ENCODE results near the gene SV2B. TPM values are rescaled to one million over a fixed set of nuclear protein-coding genes. Genes with fewer than 3 reads are reported as not detected.

Gene SV2B
- total RNA-seq, 1 experiment from 2014 or later: 1.4 TPM

DNA sequence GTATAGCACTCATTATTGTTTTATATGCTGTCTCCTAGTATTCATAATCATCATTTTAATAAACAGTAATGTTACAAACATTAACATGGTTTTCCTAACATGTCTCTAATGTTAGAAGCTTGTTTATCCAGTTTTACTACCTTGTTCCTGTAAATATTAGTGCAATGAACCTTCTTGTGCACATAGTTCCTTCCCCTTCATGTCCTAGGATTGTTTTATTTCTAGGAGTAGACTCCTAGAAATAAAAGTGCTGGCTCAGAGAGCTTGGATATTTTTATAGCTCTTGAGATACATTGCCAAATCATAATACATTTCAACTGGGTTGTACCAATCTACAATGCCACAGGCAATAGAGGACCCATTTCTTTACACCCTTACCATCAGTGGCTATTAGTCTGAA is 161.3 kb downstream of the SV2B start:
- H3K27ac Mint-ChIP-seq: no peak overlapping the region
- no peaks in the 10 kb centered on the region for H3K9me3 Mint-ChIP-seq
- no peaks in the 10 kb centered on the region for H3K4me1 Mint-ChIP-seq
- no peak for ATAC-seq
- no peaks in the 10 kb centered on the region for H3K36me3 Mint-ChIP-seq
- no peak overlapping the region for H3K4me3 Mint-ChIP-seq
- DNase-seq (ENCODE audit: low spot score): no peak
- no peaks in the 10 kb centered on the region; the same call in 1 of the 2 replicates for H3K27me3 Mint-ChIP-seq (ENCODE audit: low read depth)
- ChIA-PET CTCF (interaction anchor here (1.7 kb wide), 1 partner anchor 14 kb away, joined by 5 read pairs; no protein-coding TSS in a partner anchor), POLR2A (no interaction called here)
- TF ChIP-seq, protein P1, sequence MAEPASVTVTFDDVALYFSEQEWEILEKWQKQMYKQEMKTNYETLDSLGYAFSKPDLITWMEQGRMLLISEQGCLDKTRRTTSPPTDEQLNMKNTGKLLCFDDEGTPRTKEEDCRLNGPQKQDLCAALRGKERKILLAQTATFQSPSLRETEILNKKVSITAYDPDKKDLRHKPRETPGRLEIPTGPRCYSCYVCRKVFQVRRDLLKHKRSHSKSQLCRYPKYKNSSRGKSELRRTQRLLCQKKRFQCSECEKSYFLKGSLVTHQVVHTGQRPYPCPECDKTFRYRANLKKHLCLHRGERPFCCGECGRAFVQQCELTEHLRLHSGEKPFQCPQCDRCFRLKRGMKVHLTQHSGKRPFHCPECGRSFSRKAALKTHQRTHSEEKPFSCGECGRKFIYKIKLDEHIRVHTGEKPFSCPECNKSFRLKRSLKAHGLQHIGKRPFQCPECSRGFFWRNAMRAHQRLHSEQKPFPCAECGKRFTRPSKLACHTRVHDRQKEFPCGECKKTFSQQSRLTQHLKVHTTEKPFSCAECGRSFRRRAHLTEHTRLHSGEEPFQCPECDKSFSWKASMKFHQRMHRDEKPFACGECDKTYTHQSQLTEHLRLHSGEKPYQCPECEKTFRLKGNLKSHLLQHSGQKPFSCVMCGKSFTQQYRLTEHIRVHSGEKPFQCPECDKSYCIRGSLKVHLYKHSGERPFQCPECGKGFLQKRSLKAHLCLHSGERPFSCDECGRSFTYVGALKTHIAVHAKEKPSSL (CRISPR knock-in tag; conservative IDR thresholded peaks at IDR 0.05): no peak
- TF ChIP-seq, protein P2, sequence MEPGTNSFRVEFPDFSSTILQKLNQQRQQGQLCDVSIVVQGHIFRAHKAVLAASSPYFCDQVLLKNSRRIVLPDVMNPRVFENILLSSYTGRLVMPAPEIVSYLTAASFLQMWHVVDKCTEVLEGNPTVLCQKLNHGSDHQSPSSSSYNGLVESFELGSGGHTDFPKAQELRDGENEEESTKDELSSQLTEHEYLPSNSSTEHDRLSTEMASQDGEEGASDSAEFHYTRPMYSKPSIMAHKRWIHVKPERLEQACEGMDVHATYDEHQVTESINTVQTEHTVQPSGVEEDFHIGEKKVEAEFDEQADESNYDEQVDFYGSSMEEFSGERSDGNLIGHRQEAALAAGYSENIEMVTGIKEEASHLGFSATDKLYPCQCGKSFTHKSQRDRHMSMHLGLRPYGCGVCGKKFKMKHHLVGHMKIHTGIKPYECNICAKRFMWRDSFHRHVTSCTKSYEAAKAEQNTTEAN (CRISPR knock-in tag; IDR thresholded peaks at IDR 0.05): no peak
- TF ChIP-seq, protein P3, sequence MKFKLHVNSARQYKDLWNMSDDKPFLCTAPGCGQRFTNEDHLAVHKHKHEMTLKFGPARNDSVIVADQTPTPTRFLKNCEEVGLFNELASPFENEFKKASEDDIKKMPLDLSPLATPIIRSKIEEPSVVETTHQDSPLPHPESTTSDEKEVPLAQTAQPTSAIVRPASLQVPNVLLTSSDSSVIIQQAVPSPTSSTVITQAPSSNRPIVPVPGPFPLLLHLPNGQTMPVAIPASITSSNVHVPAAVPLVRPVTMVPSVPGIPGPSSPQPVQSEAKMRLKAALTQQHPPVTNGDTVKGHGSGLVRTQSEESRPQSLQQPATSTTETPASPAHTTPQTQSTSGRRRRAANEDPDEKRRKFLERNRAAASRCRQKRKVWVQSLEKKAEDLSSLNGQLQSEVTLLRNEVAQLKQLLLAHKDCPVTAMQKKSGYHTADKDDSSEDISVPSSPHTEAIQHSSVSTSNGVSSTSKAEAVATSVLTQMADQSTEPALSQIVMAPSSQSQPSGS (CRISPR knock-in tag; IDR thresholded peaks at IDR 0.05; ENCODE audit: borderline replicate concordance, low read depth): no peak
- TF ChIP-seq, protein P4, sequence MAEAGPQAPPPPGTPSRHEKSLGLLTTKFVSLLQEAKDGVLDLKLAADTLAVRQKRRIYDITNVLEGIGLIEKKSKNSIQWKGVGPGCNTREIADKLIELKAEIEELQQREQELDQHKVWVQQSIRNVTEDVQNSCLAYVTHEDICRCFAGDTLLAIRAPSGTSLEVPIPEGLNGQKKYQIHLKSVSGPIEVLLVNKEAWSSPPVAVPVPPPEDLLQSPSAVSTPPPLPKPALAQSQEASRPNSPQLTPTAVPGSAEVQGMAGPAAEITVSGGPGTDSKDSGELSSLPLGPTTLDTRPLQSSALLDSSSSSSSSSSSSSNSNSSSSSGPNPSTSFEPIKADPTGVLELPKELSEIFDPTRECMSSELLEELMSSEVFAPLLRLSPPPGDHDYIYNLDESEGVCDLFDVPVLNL (CRISPR knock-in tag; IDR thresholded peaks at IDR 0.05; ENCODE audit: borderline replicate concordance, low read depth): no peak
- no peak for TF ChIP-seq NFE2L1 (CRISPR knock-in tag; IDR thresholded peaks at IDR 0.05)
- TF ChIP-seq CREB1 (CRISPR knock-in tag; IDR thresholded peaks at IDR 0.05): no peak
- TF ChIP-seq ZNF416 (CRISPR knock-in tag; IDR thresholded peaks at IDR 0.05): no peak
- TF ChIP-seq SOX15 (CRISPR knock-in tag; IDR thresholded peaks at IDR 0.05): no peak
- no peak for TF ChIP-seq RORB (CRISPR knock-in tag; IDR thresholded peaks at IDR 0.05)
- no peak for TF ChIP-seq NR3C1 (CRISPR knock-in tag; conservative IDR thresholded peaks at IDR 0.05; ENCODE audit: low read depth)
- TF ChIP-seq GRHL2 (CRISPR knock-in tag; IDR thresholded peaks at IDR 0.05; ENCODE audit: insufficient replicate concordance, severe bottlenecking): no peak
- TF ChIP-seq JUN (CRISPR knock-in tag; IDR thresholded peaks at IDR 0.05): no peak
- no peak for TF ChIP-seq TP53 (CRISPR knock-in tag; IDR thresholded peaks at IDR 0.05)

DNA sequence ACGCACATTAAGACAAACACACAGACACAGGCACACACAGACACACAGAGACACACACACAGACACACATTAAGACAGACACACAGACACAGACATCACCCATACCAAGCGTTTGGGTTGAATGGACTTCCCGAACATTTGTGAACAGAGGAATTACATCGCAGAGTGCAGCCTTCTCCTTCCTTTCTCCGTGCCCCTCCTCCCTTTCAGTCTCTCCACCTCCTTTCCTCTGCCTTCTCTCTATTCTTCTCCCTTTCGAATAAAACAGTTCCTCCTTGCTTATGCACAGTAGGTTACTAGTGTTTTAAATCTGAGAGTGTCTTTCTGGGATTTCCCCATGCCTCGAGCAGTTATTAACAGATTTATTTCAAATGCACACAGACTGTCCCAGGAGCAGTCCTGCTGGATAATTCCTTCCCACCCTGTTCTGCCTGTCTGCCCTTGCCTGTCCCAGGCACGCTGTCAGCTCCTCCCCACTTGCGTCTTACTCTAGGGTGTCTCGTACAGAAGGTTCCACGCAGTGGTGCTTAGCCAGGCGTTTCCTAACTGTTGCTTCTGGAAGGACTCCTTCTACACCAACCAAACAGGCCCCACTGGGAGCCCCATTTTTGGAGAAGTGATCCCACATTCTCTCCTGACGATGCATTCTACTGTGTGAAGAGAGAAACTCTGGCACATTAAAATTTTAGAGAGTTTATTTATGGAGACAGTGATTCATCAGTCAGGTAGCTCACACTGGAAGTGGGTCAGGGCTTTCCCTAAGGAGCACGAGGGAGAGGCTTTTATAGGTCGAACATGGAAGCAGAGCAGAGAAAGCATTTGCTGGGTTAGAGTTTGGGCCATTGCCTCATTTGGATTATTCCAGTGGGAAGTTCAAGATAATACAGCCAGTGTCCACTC is 163.8 kb downstream of the SV2B start:
- ChIA-PET CTCF (interaction anchor here (1.0 to 1.6 kb wide), 3 partner anchors 16 to 307 kb away, joined by 3 to 6 read pairs (median 3); no protein-coding TSS in a partner anchor), POLR2A (no interaction called here)
- ATAC-seq (peak; percentile 49), DNase-seq (ENCODE audit: low spot score) (no peak)
- no peak overlapping the region for H3K27ac Mint-ChIP-seq
- no peaks in the 10 kb centered on the region; the same call in 1 of the 2 replicates for H3K27me3 Mint-ChIP-seq (ENCODE audit: low read depth)
- H3K4me3 Mint-ChIP-seq: no peak overlapping the region
- no peaks in the 10 kb centered on the region for H3K4me1 Mint-ChIP-seq
- H3K9me3 Mint-ChIP-seq: peaks cover 4% of the 10 kb centered on the region
- H3K36me3 Mint-ChIP-seq: peaks cover 2% of the 10 kb centered on the region; the same call in 1 of the 2 replicates
- TF ChIP-seq SMAD4 (CRISPR knock-in tag; IDR thresholded peaks at IDR 0.05) (no peak), EMX1 (CRISPR knock-in tag; IDR thresholded peaks at IDR 0.05) (no peak), SMAD3 (CRISPR knock-in tag; IDR thresholded peaks at IDR 0.05; ENCODE audit: borderline replicate concordance) (no peak), TEAD1 (CRISPR knock-in tag; IDR thresholded peaks at IDR 0.05) (no peak), CREB1 (CRISPR knock-in tag; IDR thresholded peaks at IDR 0.05) (no peak)
- TF ChIP-seq, protein P5, sequence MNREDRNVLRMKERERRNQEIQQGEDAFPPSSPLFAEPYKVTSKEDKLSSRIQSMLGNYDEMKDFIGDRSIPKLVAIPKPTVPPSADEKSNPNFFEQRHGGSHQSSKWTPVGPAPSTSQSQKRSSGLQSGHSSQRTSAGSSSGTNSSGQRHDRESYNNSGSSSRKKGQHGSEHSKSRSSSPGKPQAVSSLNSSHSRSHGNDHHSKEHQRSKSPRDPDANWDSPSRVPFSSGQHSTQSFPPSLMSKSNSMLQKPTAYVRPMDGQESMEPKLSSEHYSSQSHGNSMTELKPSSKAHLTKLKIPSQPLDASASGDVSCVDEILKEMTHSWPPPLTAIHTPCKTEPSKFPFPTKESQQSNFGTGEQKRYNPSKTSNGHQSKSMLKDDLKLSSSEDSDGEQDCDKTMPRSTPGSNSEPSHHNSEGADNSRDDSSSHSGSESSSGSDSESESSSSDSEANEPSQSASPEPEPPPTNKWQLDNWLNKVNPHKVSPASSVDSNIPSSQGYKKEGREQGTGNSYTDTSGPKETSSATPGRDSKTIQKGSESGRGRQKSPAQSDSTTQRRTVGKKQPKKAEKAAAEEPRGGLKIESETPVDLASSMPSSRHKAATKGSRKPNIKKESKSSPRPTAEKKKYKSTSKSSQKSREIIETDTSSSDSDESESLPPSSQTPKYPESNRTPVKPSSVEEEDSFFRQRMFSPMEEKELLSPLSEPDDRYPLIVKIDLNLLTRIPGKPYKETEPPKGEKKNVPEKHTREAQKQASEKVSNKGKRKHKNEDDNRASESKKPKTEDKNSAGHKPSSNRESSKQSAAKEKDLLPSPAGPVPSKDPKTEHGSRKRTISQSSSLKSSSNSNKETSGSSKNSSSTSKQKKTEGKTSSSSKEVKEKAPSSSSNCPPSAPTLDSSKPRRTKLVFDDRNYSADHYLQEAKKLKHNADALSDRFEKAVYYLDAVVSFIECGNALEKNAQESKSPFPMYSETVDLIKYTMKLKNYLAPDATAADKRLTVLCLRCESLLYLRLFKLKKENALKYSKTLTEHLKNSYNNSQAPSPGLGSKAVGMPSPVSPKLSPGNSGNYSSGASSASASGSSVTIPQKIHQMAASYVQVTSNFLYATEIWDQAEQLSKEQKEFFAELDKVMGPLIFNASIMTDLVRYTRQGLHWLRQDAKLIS (CRISPR knock-in tag; IDR thresholded peaks at IDR 0.05; ENCODE audit: borderline replicate concordance): no peak
- TF ChIP-seq, protein P6, sequence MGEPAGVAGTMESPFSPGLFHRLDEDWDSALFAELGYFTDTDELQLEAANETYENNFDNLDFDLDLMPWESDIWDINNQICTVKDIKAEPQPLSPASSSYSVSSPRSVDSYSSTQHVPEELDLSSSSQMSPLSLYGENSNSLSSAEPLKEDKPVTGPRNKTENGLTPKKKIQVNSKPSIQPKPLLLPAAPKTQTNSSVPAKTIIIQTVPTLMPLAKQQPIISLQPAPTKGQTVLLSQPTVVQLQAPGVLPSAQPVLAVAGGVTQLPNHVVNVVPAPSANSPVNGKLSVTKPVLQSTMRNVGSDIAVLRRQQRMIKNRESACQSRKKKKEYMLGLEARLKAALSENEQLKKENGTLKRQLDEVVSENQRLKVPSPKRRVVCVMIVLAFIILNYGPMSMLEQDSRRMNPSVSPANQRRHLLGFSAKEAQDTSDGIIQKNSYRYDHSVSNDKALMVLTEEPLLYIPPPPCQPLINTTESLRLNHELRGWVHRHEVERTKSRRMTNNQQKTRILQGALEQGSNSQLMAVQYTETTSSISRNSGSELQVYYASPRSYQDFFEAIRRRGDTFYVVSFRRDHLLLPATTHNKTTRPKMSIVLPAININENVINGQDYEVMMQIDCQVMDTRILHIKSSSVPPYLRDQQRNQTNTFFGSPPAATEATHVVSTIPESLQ (CRISPR knock-in tag; IDR thresholded peaks at IDR 0.05): no peak
- TF ChIP-seq, protein P7, sequence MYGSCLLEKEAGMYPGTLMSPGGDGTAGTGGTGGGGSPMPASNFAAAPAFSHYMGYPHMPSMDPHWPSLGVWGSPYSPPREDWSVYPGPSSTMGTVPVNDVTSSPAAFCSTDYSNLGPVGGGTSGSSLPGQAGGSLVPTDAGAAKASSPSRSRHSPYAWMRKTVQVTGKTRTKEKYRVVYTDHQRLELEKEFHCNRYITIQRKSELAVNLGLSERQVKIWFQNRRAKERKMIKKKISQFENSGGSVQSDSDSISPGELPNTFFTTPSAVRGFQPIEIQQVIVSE (CRISPR knock-in tag; IDR thresholded peaks at IDR 0.05; ENCODE audit: borderline replicate concordance): no peak

Data from WTC11 (cell line).